GM18861 (cell line): ENCODE results near the gene CCDC33.

Experiments
- ATAC-seq: cut with Tn5 transposase; IDR thresholded peaks from one replicate; pipeline ENCODE4 v1.9.1; 2021; ENCODE audit not compliant: unreplicated experiment

Gene CCDC33

GRCh38 chr15:74208901-74209559, 27.1 kb upstream of the CCDC33 start:
- no peak for ATAC-seq

GRCh38 chr15:74209560-74209958, 26.6 kb upstream of the CCDC33 start:
- no peak for ATAC-seq

- no peak for ATAC-seq
These were observed 26.0 kb upstream of the CCDC33 start for GRCh38 chr15:74209997-74210671.

- ATAC-seq = no peak
These were observed 25.4 kb upstream of the CCDC33 start for GRCh38 chr15:74210729-74211128.

- ATAC-seq = no peak
These were observed 24.5 kb upstream of the CCDC33 start for GRCh38 chr15:74211656-74212055.

GRCh38 chr15:74212494-74212893, 23.6 kb upstream of the CCDC33 start:
- no peak for ATAC-seq

- no peak for ATAC-seq
These were observed 22.3 kb upstream of the CCDC33 start for GRCh38 chr15:74213858-74214284.

GRCh38 chr15:74214324-74215021, 21.7 kb upstream of the CCDC33 start:
- no peak for ATAC-seq

GRCh38 chr15:74215958-74216357, 20.2 kb upstream of the CCDC33 start:
- no peak for ATAC-seq

- no peak for ATAC-seq
These were observed 19.2 kb upstream of the CCDC33 start for GRCh38 chr15:74216949-74217348.

GRCh38 chr15:74217907-74218885, 17.9 kb upstream of the CCDC33 start:
- no peak for ATAC-seq

- no peak for ATAC-seq
These were observed 15.5 kb upstream of the CCDC33 start for GRCh38 chr15:74220475-74221248.

- ATAC-seq = no peak
These were observed 14.5 kb upstream of the CCDC33 start for GRCh38 chr15:74221399-74222239.

GRCh38 chr15:74222240-74223119, 13.6 kb upstream of the CCDC33 start:
- no peak for ATAC-seq

GRCh38 chr15:74225928-74226327, 10.2 kb upstream of the CCDC33 start:
- no peak for ATAC-seq

GRCh38 chr15:74226761-74227540, 9.2 kb upstream of the CCDC33 start:
- no peak for ATAC-seq

GRCh38 chr15:74227968-74228722, 8.0 kb upstream of the CCDC33 start:
- ATAC-seq = no peak
